ENCODE measurements around the gene TAS1R2.

GRCh38 chr1:18831656-18832055, 27.8 kb downstream of the TAS1R2 start:
- TF ChIP-seq, protein P1, sequence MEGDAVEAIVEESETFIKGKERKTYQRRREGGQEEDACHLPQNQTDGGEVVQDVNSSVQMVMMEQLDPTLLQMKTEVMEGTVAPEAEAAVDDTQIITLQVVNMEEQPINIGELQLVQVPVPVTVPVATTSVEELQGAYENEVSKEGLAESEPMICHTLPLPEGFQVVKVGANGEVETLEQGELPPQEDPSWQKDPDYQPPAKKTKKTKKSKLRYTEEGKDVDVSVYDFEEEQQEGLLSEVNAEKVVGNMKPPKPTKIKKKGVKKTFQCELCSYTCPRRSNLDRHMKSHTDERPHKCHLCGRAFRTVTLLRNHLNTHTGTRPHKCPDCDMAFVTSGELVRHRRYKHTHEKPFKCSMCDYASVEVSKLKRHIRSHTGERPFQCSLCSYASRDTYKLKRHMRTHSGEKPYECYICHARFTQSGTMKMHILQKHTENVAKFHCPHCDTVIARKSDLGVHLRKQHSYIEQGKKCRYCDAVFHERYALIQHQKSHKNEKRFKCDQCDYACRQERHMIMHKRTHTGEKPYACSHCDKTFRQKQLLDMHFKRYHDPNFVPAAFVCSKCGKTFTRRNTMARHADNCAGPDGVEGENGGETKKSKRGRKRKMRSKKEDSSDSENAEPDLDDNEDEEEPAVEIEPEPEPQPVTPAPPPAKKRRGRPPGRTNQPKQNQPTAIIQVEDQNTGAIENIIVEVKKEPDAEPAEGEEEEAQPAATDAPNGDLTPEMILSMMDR (IDR thresholded peaks at IDR 0.05) = no peak
- no peak for TF ChIP-seq POLR2A (IDR thresholded peaks at IDR 0.05)
